Measurements from ENCODE around the gene HMCN2.

- TF ChIP-seq EZH2 (IDR thresholded peaks at IDR 0.05; ENCODE audit: insufficient read depth, poor library complexity, severe bottlenecking) (no peak), EZH2phosphoT487 (IDR thresholded peaks at IDR 0.05; ENCODE audit: insufficient read depth, low read depth) (no peak)
These were observed 31.0 kb upstream of the HMCN2 start for GRCh38 chr9:130234340-130235260.

Data from GM23248 (cell line).